HG03097 (cell line): Measurements from ENCODE around the gene INCA1.

Experiments
- ATAC-seq: cut with Tn5 transposase; IDR thresholded peaks from one replicate; pipeline ENCODE4 v1.9.1; 2021; ENCODE audit not compliant: unreplicated experiment, low FRiP score

Gene INCA1

DNA sequence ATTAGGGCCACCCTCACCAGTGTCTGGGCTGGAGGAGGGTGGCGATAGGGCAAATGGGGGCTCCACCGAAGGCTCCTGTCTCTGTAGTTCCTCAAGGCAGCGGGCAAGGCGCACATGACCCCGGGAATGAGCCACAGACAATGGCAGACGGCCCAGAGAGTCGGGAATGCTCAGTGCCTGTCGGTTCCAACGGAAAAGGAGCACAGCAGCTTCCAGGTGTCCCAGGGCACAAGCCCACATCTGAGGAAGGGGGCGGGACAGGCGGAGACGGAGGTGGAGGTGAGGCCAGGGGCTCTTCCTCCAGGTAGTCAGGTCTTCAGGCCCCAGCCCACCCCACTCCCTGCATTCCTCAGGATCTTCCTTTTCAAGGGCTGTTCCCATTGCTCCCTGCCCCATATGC, 24.6 kb downstream of the INCA1 start:
- no peak for ATAC-seq

DNA sequence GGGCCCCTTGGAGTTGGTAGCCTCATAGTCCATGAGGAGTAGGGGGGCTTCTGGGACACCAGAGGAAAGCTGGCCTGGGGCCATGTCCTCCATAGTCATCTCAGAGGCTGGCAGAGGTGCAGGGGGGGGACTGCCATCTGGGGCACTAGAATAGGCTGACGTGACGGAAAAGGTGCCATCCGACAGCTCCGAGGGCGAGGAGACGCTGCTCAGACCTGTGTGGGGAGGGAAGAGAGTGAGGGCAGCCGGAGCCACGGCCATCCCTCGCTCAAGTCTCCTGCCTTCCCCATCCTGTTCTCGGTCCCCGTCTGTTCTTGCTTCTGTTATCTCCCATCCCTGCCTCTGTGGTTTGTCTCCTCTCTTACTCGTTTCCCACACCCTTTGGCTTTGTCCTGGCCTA, 25.0 kb downstream of the INCA1 start:
- no peak for ATAC-seq

DNA sequence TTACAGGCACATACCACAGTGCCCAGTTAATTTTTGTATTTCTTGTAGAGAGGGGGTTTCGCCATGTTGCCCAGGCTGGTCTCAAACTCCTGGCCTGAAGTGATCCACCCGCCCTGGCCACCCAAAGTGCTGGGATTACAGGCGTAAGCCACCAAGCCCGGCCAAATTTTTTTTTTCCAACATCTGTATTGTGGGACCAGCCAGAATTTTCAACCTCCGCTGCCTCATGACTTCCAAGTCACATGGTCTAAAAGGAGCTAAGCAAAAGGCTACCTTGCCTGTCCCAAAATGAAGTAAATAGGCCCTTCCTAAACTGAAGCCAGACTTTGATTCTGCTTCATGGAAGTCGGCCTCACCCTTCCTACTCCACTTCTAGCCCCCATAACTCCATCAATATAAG, 25.5 kb downstream of the INCA1 start:
- no peak for ATAC-seq

GRCh38 chr17:4970273-4970672, 27.0 kb downstream of the INCA1 start:
- ATAC-seq: no peak

DNA sequence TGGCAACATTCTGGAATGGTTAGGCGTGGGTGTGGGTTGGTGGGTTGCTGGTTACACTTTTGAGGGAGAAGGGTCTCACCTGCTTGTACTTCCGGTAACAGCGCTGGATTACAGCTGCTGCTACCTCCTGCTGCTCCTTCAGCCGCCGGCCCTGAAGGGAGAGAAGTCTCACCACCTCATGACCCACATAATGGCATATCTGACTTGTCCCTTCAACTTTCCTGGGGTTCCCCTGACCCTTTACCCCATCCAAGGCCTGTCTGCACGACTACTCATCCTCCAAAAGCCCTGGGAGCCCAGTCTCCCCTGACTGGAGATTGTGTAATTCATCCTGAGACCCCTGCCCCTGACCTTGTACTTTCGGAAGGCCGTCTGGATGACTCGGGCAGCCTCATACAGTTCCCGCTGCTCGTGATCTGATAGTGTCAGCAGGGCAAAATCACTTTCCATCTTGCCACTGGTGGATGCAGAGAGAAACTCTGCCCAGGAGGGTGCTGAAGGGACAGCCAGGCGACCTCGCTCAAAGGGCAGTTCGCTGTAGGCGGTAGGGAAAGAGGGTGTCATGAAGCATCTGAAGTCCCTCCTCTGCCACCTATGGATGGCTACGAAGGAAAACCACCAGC, 27.7 kb downstream of the INCA1 start:
- no peak for ATAC-seq

GRCh38 chr17:4969047-4969550, 28.2 kb downstream of the INCA1 start:
- no peak for ATAC-seq

- no peak for ATAC-seq
Observed at GRCh38 chr17:4968486-4969046, 28.8 kb downstream of the INCA1 start.

- ATAC-seq: peak; percentile 57
Observed at GRCh38 chr17:4967539-4968485, 29.5 kb downstream of the INCA1 start, which contains the start of gene SPAG7. TSS of gene SPAG7 (minus strand) at chr17:4967817. CDS start at chr17:4967804, 13 bp downstream.

- peak; percentile 82 for ATAC-seq
Observed at GRCh38 chr17:4966844-4967538, 30.3 kb downstream of the INCA1 start.

- ATAC-seq: no peak
Observed at GRCh38 chr17:4965311-4965986, 31.9 kb downstream of the INCA1 start.

DNA sequence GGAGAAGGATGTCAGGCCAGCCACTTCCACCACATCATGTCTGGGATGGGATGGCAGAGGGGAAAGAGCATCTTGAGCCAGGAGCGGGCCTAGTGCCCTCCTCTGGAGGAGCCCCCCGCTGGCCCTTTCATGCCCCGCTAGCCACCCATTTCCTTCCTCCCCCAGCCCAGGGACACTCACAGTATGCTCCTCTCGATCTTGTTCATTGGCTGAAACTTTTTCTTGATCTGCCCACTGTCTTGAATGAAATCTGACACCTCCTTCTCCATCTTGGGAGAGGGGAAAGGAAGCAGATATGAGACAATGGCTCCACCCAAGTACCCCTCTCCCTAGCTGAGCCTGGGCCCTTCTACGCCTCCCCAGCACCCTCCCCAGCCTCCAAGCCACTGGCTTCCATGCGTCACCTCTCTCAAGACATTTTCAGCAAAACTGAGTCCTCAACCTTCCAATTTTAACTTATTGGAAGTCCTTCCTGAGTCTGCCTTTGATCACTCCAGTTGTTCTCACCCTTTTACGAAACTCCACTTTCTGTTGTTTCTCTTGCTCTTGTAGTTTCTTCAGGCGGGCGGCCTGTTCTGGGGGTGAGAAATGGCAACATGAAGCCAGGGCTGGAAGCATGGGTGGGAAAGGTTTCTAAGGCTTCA, 36.9 kb downstream of the INCA1 start:
- ATAC-seq: no peak

DNA sequence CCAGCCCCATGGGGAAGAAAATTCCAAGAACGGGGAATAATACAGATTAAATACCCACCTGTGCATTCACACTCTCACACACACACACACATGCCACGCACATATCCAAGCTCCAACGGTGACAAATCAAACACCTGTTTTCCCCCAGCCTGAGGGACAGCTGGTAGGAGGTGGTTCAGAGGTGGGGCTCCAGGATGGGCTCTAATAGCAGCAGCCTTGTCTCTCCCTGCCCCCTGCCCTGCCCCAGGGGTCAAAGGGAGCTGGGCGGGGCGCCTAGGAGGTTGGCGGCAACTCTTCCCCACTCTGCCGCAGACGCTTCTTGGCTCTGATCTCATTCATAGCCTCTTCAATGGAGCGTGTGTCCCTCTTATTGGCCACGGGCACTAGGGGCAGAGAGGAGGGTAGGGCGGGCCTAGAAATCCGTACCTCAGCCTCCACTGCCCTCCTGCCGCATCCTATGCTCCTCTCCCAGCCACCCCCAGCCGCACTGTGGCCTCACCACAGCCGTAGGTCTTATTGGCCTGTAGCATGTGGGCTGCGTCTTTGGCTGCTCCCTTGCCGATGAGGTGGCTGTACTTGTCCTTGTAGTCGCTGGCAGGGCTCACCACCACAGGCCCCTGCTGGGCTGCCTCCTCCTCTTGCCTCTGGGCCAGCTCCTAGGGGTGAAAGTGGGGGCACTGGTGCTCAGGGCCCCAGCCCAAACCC, 37.9 kb downstream of the INCA1 start:
- no peak for ATAC-seq

DNA sequence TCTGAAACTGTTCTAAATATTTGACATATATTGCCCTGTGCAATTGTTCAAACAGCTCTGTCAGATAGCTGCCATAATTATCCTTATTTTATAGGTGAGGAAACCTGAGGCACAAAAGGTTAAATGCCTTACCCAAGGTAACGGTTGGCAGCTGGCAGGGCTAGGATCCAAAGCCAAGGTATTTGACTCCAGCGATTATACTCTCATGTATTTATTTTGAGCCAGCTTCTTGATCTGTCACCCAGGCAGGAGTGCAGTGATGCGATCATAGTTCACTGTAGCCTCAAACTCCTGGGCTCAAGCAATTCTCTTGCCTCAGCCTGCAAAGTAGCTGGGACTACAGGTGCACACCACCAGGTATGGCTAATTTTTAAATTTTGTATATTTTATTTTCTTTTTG, 39.2 kb downstream of the INCA1 start:
- ATAC-seq: no peak

- no peak for ATAC-seq
Observed at GRCh38 chr17:4956493-4957061, 40.7 kb downstream of the INCA1 start.

- ATAC-seq: no peak
Observed at GRCh38 chr17:4955091-4955490, 42.2 kb downstream of the INCA1 start.

DNA sequence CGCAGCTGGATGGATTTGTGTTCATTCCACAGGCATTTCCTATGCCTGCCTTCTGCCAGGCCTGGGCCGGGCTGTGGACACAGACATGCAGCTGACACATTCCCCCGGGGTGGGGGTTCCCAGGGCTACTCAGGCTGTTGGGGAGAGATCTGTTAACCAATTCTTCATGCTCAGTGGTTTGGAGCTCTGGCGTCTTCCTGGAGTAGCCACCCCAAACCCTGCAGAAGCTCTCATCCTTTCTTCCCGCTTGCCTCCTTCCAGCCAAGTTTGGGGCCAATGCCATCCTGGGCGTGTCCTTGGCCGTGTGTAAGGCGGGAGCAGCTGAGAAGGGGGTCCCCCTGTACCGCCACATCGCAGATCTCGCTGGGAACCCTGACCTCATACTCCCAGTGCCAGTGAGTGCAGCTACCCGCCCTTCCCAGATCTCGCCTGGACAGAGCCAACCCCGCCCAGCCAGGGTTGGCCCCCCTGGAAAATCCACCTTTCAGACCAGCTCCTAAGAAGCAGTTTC, 43.8 kb downstream of the INCA1 start:
- no peak for ATAC-seq

- no peak for ATAC-seq
Observed at GRCh38 chr17:4951486-4951885, 45.8 kb downstream of the INCA1 start.

GRCh38 chr17:4950746-4951204, 46.5 kb downstream of the INCA1 start, which contains the start of gene ENO3:
TSS of gene ENO3 (plus strand) at chr17:4951119. CDS start at chr17:4951830, 711 bp downstream.
- ATAC-seq: no peak
